Type B pancreatic cell (in vitro differentiated cells): ENCODE measurements around the gene TMIGD3. TPM values are rescaled to one million over a fixed set of nuclear protein-coding genes. Genes with fewer than 3 reads are reported as not detected.
A peak's percentile ranks its signal among the peaks of the same experiment; 100 is the strongest.

ENCODE experiments used
- DNase-seq: peaks from one replicate; pipeline ENCODE4 v3.0.0; 2021; ENCODE audit warnings: mixed read lengths; ENCODE audit not compliant: unreplicated experiment; ENCODE audit errors: extremely low spot score
- H3K27ac Mint-ChIP-seq: 2 replicates; pipeline ENCODE4 v1.8.0; 2021; ENCODE audit warnings: mild to moderate bottlenecking, mixed read lengths
- H3K27me3 Mint-ChIP-seq: 2 replicates; pipeline ENCODE4 v1.8.0; 2021; ENCODE audit warnings: mixed read lengths
- H3K36me3 Mint-ChIP-seq: 2 replicates; pipeline ENCODE4 v1.8.0; 2021; ENCODE audit warnings: mixed read lengths
- H3K4me1 Mint-ChIP-seq: one replicate; pipeline ENCODE4 v1.8.0; 2021; ENCODE audit warnings: mixed read lengths; ENCODE audit not compliant: unreplicated experiment
- H3K4me3 Mint-ChIP-seq: 2 replicates; pipeline ENCODE4 v1.8.0; 2021; ENCODE audit warnings: mild to moderate bottlenecking, mixed read lengths
- H3K9me3 Mint-ChIP-seq: 2 replicates; pipeline ENCODE4 v1.8.0; 2021; ENCODE audit warnings: mixed read lengths
- total RNA-seq: library from RNA; stranded (reverse); gene quantifications from 2 replicates; pipeline ENCODE4 v1.2.1, GENCODE V29; 2021; ENCODE audit warnings: low replicate concordance
- TF ChIP-seq, protein P1 (sequence below): fragments of 200-600 bp; sonication (generic); conservative IDR thresholded peaks from 2 replicates; pipeline ENCODE4 v1.5.0; 2021; ENCODE audit warnings: antibody characterized with exemption, mild to moderate bottlenecking

TMIGD3 gene
- total RNA-seq, 1 donor from 2014 or later: not detected

- Mint-ChIP-seq H3K4me1 (peaks cover 38% of the 10 kb centered on the region), H3K27ac (peak overlapping the region; percentile 99), H3K36me3 (peaks cover 16% of the 10 kb centered on the region)
Measured at GRCh38 chr1:111450185-111450584, 53.2 kb downstream of the TMIGD3 start.

DNA sequence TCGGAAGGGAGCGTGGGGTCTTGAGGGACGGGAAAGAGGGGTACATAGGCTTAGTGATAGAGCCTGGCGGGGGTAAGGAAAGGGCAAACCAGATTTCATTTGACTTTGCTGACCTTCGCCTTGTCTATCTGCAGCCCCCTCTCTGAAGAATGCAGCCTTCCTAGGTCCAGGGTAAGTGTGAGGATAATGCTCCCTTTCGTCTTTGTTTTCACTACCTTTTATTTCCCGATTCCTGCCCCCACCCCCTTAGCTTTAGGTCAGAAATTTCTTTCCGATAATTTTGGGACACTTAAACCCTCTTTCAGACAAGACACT lies 53.8 kb downstream of the TMIGD3 start:
- H3K4me1 Mint-ChIP-seq: peaks cover 38% of the 10 kb centered on the region
- peaks cover 16% of the 10 kb centered on the region for H3K36me3 Mint-ChIP-seq
- TF ChIP-seq, protein P1, sequence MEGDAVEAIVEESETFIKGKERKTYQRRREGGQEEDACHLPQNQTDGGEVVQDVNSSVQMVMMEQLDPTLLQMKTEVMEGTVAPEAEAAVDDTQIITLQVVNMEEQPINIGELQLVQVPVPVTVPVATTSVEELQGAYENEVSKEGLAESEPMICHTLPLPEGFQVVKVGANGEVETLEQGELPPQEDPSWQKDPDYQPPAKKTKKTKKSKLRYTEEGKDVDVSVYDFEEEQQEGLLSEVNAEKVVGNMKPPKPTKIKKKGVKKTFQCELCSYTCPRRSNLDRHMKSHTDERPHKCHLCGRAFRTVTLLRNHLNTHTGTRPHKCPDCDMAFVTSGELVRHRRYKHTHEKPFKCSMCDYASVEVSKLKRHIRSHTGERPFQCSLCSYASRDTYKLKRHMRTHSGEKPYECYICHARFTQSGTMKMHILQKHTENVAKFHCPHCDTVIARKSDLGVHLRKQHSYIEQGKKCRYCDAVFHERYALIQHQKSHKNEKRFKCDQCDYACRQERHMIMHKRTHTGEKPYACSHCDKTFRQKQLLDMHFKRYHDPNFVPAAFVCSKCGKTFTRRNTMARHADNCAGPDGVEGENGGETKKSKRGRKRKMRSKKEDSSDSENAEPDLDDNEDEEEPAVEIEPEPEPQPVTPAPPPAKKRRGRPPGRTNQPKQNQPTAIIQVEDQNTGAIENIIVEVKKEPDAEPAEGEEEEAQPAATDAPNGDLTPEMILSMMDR: no peak
- no peak for DNase-seq
- peak overlapping the region; percentile 99 for H3K27ac Mint-ChIP-seq
- no peaks in the 10 kb centered on the region for H3K27me3 Mint-ChIP-seq
- no peaks in the 10 kb centered on the region for H3K9me3 Mint-ChIP-seq
- peak overlapping the region; percentile 100 for H3K4me3 Mint-ChIP-seq

More at GRCh38 chr1:111450185-111450584, 53.2 kb downstream of the TMIGD3 start:
- DNase-seq: no peak
- TF ChIP-seq, protein P1: no peak
- Mint-ChIP-seq H3K27me3 (no peaks in the 10 kb centered on the region), H3K4me3 (peak overlapping the region; percentile 100), H3K9me3 (no peaks in the 10 kb centered on the region)

DNA sequence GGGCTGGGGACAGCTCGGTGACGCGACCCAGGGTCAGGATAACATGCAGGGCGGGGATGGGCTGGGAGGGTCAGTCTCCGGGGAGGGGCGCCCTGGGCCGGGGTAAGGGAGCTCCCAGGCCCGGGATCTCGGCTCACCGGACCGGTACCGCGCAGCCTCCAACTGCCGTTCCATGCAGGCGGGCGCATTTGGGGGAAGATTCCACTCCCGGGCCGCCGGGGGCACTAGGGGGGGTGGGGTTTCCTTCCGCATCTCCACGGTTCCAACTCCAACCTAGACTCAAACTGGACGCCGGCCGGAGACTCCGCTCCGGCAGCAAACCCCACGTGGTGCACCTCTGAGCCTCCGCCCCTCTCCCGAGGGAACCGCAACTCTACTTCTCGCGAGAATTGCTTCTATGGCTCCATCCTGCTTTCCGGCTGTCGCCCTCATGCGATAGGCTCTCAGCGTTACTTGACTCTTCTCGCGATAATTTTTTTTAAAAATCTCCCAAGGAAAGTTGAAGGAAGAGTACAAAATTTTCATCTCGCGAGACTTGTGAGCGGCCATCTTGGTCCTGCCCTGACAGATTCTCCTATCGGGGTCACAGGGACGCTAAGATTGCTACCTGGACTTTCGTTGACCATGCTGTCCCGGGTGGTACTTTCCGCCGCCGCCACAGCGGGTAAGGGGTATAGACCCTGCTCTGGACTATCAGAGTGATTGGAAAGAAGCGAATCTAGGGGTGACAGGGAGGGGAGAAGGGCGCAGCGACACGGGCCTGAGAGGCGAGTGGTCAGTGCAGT lies 54.3 kb downstream of the TMIGD3 start, which contains the start of the genes ATP5PB and WDR77:
Gene ATP5PB, plus strand, starts transcription at position 547 of the 785 bp plus-strand sequence. Its CDS starts 78 bp downstream, at position 625.
Gene WDR77, minus strand, starts transcription at position 339 of the 785 bp plus-strand sequence. Its CDS starts 87 bp downstream, at position 252.
- H3K4me3 Mint-ChIP-seq: peak within 1 kb of the TSS; percentile 100
- peak; percentile 92 for DNase-seq
- peaks cover 38% of the 10 kb centered on the region for H3K4me1 Mint-ChIP-seq

GRCh38 chr1:111448482-111448917 lies 54.9 kb downstream of the TMIGD3 start:
- Mint-ChIP-seq H3K9me3 (no peaks in the 10 kb centered on the region), H3K27me3 (no peaks in the 10 kb centered on the region)
- TF ChIP-seq, protein P1: no peak

More for the DNA sequence above, 54.3 kb downstream of the TMIGD3 start, which contains the start of the genes ATP5PB and WDR77:
- H3K9me3 Mint-ChIP-seq: no peaks in the 10 kb centered on the region
- peak within 1 kb of the TSS; percentile 99 for H3K27ac Mint-ChIP-seq
- H3K36me3 Mint-ChIP-seq: peaks cover 16% of the 10 kb centered on the region
- H3K27me3 Mint-ChIP-seq: no peaks in the 10 kb centered on the region
- TF ChIP-seq, protein P1: peak; percentile 12

DNA sequence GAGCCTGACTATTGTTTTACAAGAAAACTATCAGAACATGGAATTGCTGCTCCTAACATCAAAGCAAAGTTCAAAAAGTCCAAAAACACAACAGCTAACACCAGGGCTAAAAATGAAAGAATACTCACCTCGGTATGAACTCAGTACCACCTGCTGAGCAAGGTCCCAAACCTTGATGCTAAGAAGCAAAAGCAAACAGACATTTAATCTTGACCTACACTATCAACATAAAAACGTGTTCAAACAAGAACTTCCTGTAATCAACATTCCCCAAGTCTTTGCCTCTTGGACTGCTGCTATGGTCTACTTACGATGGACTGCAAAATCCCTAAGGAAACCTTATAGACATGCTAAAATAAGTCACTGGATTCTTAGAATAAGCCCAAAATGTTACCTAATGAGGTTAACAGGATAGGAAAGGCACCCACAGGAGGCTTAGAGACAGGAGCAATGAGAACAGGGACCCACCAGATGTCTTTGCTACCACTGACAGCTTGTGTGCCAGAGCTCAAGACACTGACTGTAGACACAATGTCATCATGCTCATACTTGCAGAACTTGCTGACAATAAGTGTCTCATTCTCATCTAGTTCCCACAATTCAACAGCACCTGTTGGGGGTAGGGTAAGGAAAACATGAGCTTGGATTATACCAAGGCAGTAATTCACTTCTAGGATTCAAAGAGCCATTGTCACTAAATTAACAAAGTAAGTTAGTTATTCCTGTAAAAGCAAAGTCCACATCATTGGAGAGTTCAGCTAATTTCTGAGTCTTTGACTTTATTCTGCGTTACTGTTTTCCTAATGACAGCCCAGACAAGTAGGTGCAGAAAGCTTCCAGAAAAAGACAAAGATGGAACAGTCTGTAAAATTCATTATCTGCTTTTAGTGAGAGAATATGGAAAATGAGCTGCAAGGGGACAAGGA lies 56.2 kb downstream of the TMIGD3 start:
- Mint-ChIP-seq H3K9me3 (no peaks in the 10 kb centered on the region), H3K4me1 (peaks cover 38% of the 10 kb centered on the region), H3K27ac (peak overlapping the region; percentile 46), H3K27me3 (no peaks in the 10 kb centered on the region), H3K4me3 (peak overlapping the region; percentile 100), H3K36me3 (peaks cover 30% of the 10 kb centered on the region)
- no peak for DNase-seq
- TF ChIP-seq, protein P1: no peak

More at GRCh38 chr1:111448482-111448917, 54.9 kb downstream of the TMIGD3 start:
- Mint-ChIP-seq H3K4me3 (peak overlapping the region; percentile 100), H3K4me1 (peaks cover 38% of the 10 kb centered on the region), H3K36me3 (peaks cover 22% of the 10 kb centered on the region), H3K27ac (peak overlapping the region; percentile 46)
- peak; percentile 68 for DNase-seq
